SKM-1 treated with dmso at 0.1 percent for 144 hours (cell line): ENCODE measurements around the gene RIN3.
A peak's percentile ranks its signal among the peaks of the same experiment; 100 is the strongest.
"Not testable (repeated sequence)": the region's sequence is repeated elsewhere in the genome, so short reads cannot be mapped to it uniquely, and the experiment has no call there.

Experiments
- DNase-seq: peaks from one replicate; lab custom pipeline; 2025; ENCODE audit not compliant: unreplicated experiment; lab: John Stamatoyannopoulos, UW

Gene RIN3

DNA sequence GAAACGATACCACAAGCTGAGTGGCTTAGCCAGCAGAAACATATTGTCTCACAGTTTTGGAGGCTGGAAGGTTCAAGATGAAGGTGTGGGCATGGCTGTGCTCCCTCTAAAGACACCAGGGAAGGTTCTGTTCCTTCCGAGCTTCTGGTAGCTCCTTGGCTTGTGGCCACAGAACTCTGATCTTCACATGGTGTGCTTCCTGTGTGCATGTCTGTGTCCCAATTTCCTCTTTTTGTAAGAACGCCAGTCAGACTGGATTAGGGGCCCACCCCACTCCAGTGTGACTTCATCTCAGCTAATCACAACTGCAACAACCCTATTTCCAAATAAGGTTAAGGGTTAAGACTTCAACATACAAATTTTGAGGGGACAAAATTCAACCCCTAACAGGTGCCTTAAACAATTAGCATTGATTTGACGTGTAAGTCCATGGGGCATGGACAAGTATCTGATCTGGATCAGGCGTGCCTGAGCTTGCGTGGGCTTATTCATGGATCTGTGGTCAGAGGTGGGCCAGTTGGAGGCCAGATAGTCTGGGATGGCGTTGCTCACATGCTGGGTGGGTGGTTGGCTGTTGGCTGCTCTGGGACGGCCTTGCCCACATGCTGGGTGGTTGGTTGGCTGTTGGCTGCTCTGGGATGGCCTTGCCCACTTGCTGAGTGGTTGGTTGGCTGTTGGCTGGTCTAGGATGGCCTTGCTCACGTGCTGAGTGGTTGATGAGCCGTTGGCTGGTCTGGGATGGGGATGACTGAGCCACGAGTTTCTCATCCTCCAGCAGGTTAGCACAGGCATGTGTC, 146.4 kb downstream of the RIN3 start:
- peak; percentile 85 for DNase-seq

- DNase-seq, result no peak
These were observed 147.0 kb downstream of the RIN3 start for GRCh38 chr14:92660571-92660970.

DNA sequence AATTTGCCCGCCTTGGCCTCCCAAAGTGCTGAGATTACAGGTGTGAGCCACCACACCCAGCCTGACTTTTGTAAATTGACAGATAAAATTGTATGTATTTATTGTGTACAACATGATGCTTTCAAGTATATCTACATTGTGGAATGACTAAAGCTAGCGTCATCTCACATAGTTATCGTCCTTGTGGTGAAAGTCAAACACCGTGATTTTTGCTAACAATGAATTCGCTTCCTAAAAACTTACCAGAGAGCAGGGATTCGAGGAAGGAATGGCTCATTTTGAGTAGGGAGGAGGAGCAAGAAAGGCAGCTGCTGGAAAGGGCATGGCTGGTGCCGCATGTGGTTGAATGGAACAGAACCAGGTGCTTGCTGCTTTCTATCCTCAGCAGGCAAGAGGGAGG, 149.5 kb downstream of the RIN3 start:
- no peak for DNase-seq

- DNase-seq, result peak; percentile 45
These were observed 152.1 kb downstream of the RIN3 start for GRCh38 chr14:92665661-92666110.

- no peak for DNase-seq
These were observed 152.7 kb downstream of the RIN3 start for GRCh38 chr14:92666251-92666650.

DNA sequence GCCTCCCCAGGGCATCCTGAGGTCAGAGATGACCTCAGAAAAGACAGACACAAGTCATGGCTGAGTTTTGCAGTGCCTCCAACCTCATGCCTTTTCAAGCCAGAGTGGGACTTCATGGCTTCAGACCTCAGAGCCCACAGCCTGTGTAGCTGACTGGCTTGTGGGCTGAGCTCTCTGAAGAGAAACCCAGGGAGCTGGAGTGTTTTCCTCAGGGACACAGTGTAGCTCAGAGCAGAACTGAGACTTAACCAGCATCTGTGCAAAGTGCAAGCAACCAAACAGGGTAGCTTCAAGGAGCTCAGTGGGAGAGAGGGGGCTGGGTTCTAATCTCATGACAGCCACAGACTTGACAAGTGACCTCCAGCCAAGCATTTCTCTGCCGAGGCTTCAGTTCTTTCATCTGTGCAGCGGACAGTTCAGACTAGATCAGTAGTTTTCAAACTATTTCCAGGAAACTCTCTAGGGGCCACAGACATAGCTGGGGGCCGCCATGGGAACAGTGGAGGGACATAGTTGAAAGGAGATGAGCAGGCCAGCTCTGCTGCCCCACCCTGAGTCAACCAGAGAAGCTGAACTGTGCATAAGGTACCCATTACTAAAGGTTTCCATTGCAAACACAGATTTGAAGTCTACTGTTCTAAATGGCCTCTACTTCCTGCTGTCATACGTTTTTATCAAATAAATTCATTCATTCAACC, 154.8 kb downstream of the RIN3 start:
- no peak for DNase-seq

GRCh38 chr14:92670160-92670559, 156.6 kb downstream of the RIN3 start:
- no peak for DNase-seq

DNA sequence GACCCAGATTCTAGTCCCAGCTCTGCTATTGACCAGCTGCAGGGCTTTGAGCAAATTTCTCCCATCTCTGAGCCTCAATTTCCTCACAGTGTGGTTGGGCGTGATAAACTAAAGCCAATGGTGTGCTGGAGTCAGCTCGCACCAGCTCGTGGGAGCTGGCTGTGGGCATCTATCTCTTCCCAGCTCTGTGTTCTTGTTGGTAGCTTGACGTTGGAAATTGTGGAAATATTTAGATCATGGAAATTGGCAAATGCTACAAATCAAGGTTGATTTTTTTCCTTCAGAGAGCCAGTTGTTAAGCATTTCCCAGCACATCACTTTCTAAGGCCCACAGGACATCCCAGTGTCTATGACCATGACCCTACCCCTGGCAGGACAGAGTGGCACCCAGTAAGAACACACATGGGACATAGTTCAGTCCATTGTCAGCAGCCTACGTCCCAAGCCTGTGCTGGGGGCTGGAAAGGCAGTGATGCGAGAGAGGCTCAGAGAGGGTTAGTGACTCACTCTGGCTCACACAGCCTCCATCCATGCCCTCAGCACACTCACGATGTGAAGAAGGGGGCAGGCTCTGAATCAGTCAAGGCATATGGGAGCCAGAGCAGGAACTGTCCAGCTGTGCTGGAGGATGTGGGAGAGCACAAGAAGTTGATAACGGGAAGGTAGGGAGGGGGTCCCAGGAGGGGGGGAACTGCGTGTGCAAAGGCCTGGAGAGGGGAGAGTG, 157.2 kb downstream of the RIN3 start:
- DNase-seq, result no peak

- no peak for DNase-seq
These were observed 160.1 kb downstream of the RIN3 start for GRCh38 chr14:92673601-92674150.

GRCh38 chr14:92675421-92675820, 161.8 kb downstream of the RIN3 start:
- no peak for DNase-seq

GRCh38 chr14:92675976-92676375, 162.4 kb downstream of the RIN3 start:
- peak; percentile 43 for DNase-seq

DNA sequence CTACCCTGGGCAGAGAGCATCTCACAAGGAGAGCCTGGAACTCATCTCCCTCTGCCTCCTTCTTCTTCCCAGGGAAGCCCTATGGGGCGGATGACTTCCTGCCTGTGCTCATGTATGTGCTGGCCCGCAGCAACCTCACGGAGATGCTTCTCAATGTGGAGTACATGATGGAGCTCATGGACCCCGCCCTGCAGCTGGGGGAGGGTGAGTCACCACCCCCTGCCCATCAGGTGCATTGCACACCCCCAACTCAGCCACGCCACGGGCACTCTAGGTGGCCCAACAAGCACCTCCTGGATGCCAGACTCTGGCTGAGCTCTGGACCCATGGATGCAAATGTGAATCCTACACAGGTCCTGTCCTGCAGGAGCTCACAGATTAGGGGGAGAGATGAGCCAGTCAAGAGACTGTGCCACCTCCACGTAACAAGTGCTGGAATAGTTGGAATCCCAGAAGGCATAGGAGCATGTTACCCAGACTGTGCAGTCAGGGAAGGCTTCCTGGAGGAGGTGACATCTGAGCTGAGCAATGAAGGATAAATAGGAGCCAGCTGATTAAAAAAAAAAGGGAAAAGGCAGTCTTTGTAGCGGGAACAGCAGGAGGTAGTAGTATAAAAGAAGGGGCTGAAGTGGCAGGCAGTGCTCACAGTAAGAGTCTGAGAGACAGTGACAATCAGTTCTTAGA, 163.0 kb downstream of the RIN3 start:
- DNase-seq, result no peak

- DNase-seq, result peak; percentile 23
These were observed 163.6 kb downstream of the RIN3 start for GRCh38 chr14:92677087-92677668.

GRCh38 chr14:92677955-92678354, 164.4 kb downstream of the RIN3 start:
- no peak for DNase-seq

DNA sequence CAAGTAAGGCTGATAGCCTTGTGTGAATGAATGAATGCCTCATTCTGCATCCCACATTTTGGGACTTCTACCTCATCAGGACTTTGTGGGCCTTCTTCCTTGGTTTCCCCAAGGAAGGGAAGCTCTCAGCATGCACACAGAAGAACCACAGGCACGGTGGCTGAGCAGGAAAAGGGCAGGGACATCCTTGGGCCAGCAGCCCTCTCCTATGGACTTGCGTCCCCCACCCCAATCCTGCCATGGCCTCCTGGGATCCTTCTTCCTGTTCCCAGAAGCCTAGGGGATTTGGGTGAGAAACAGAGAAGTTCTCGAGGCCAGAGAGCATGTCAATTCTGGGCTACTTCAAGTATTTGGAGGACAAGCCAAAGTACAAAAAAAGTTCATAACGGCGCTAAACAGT, 165.2 kb downstream of the RIN3 start:
- DNase-seq, result no peak

DNA sequence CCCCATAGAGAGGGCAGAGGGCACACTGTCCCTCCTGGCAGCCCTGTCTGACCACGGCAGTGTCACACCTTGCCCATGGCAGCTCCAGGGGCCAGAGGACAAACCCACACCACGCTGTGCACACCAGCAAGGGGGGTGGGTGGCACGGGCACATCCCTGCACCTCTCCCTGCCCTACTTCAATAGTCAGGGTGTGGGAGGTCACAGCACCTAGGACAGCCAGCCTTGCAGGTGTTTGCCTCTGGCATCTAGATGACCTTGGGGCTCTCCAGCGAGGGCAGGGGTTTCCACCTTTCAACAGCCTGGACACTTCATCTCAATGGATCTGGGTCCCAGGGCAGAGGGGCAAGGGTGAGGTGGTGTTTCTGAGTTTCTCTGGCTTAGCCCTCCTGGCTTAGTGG, 165.7 kb downstream of the RIN3 start:
- DNase-seq, result no peak

DNA sequence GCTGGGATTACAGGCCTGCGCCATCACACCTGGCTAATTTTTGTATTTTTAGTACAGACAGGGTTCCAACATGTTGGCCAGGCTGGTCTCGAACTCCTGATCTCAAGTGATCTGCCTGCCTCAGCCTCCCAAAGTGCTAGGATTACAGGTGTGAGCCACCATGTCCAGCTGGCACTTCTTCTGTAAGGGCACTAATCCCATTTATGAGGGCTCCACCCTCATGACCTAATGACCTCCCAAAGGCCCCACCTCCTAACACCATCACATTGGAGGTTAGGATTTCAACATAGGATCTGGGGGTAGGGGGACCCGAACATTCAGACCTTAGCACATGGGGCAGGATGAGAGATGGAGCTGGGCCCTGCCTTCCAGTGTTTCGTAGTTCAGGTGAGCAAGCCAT, 166.7 kb downstream of the RIN3 start:
- not testable (repeated sequence) for DNase-seq

DNA sequence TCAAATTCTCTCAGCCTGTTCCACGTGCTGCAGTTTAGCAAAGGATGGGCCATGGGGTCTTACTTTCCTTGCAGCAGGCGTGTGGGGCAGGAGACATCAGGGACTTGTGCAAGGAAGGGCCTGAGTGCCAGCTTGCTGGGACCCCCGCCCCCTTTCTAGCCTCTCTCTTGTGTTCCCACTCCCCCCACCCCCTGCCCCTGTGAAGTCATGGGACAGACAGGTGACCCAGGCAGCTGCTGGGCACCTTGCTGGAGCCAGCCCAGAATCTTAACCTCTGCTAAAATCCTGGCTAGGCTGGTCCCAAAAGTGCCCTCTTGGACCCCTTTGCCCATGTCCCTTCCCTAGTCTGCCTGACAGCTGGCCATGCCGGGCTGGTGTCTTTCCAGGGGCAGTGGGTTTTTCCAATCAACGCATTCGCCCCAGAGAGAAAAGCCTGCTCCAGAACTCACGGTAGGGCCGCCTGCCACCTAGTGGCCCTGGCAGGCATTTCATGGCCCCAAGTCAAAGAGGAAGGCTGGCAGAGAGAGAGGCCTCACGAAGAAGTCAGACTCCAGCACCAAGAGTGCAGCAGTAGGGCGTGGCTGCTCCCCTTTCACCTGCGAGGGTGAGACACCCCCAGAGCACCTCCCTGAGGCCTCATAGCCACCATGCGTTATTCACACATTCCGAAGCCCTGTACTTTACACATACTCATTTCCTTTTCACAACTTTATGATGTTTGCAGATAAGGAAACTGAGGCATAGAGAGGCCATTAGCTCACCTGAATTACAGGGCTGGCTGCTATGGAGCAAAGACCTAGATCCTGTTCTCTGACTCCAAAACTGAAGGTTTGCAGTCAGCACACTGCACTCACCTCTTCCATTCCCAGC, 167.4 kb downstream of the RIN3 start:
- peak; percentile 50 for DNase-seq

GRCh38 chr14:92683041-92683440, 169.5 kb downstream of the RIN3 start:
- DNase-seq, result no peak
